A673 (cell line): ENCODE data around the gene SLC34A2.

Experiments
- EZH2 ChIP-seq: fragments of 200-600 bp; sonication (generic); IDR thresholded peaks from 2 replicates; pipeline ENCODE4 v1.6.1; 2017; ENCODE audit warnings: borderline replicate concordance, low read depth, mild to moderate bottlenecking, mixed read lengths, antibody characterized with exemption, low read length; ENCODE audit not compliant: poor library complexity, severe bottlenecking
- TF ChIP-seq, protein P1 (sequence below): fragments of 300-800, 200-600 bp; sonication (generic); conservative IDR thresholded peaks from 2 replicates; pipeline ENCODE4 v1.5.1; 2017; ENCODE audit warnings: low read depth, mild to moderate bottlenecking, antibody characterized with exemption, low read length, moderate library complexity, mixed read lengths

DNA sequence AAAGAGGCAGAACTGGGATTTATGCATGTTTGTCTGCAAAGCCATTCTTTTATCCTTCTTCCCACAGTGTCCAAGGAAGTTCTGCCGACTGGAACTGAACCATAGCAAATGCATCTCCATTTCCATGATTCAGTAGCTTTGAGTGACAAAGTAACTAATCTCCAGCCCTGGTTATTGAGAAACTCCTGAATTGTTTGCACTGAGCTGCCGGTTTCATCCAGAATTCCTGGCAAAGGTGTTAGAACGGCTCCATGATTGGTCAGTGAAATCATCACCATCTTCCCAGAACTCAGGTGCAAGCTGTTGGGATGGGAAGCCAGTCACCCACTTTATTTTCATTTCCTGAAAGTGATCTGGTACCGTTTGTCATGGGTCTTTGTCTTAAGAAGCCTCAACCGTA lies 47.0 kb upstream of the SLC34A2 start:
- TF ChIP-seq, protein P1, sequence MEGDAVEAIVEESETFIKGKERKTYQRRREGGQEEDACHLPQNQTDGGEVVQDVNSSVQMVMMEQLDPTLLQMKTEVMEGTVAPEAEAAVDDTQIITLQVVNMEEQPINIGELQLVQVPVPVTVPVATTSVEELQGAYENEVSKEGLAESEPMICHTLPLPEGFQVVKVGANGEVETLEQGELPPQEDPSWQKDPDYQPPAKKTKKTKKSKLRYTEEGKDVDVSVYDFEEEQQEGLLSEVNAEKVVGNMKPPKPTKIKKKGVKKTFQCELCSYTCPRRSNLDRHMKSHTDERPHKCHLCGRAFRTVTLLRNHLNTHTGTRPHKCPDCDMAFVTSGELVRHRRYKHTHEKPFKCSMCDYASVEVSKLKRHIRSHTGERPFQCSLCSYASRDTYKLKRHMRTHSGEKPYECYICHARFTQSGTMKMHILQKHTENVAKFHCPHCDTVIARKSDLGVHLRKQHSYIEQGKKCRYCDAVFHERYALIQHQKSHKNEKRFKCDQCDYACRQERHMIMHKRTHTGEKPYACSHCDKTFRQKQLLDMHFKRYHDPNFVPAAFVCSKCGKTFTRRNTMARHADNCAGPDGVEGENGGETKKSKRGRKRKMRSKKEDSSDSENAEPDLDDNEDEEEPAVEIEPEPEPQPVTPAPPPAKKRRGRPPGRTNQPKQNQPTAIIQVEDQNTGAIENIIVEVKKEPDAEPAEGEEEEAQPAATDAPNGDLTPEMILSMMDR, result no peak
- TF ChIP-seq EZH2, result no peak
